SK-N-SH (cell line): ENCODE data around the gene SRGAP3. TPM values are rescaled to one million over a fixed set of nuclear protein-coding genes. Genes with fewer than 3 reads are reported as not detected.

Experiments used
- CTCF ChIA-PET: fragments of 300-600, 350-600 bp; formaldehyde crosslinking; extraction: SDS; loops from one replicate; lab custom pipeline; 2021; lab: Yijun Ruan, JAX
- POLR2A ChIA-PET: fragments of 350-600 bp; sonication (Branson Sonifier 250); formaldehyde crosslinking; extraction: SDS; loops from one replicate; lab custom pipeline; 2020; ENCODE audit warnings: antibody characterized with exemption, inconsistent platforms; lab: Yijun Ruan, JAX
- DNase-seq: peaks from one replicate; pipeline ENCODE4 v3.0.0; 2012
- H2AFZ ChIP-seq: fragments of 200-600 bp; sonication (generic); 2 replicates; pipeline ENCODE4 v1.8.1; 2016; ENCODE audit warnings: antibody characterized with exemption, mild to moderate bottlenecking, low read depth
- H3F3A ChIP-seq: fragments of 200-600 bp; sonication (generic); replicated peaks from 2 replicates; pipeline ENCODE3; 2016; ENCODE audit warnings: antibody characterized with exemption, mild to moderate bottlenecking; ENCODE audit not compliant: insufficient read depth
- H3K27ac ChIP-seq, 2 experiments: fragments of 200-500 bp in 1 of 2; fragments of 200-600 bp in 1 of 2; sonication (Bioruptor generic) in 1 of 2; sonication (generic), shearing (Covaris generic) in 1 of 2; 2 replicates each; pipeline versions ENCODE4 v1.5.1 to v1.6.1; 2014 to 2016; ENCODE audit warnings: low read depth in 2 of 2, inconsistent platforms in 1 of 2, low read length in 1 of 2, mild to moderate bottlenecking in 1 of 2, mixed read lengths in 1 of 2
- H3K27me3 ChIP-seq: fragments of 200-600 bp; sonication (generic), shearing (Covaris generic); 2 replicates; pipeline ENCODE4 v1.6.1; 2016; ENCODE audit warnings: mixed run types; ENCODE audit not compliant: insufficient read depth
- H3K36me3 ChIP-seq, 2 experiments: fragments of 200-500 bp in 1 of 2; fragments of 200-600 bp in 1 of 2; sonication (Bioruptor generic) in 1 of 2; sonication (generic) in 1 of 2; replicated peaks in 1 of 2; 2 replicates each; pipeline versions ENCODE3 to v1.5.1; 2014 to 2016; ENCODE audit warnings: low read length in 1 of 2, mild to moderate bottlenecking in 1 of 2; ENCODE audit not compliant: insufficient read depth in 2 of 2, control insufficient read depth in 1 of 2
- H3K4me1 ChIP-seq, 2 experiments: fragments of 200-500 bp in 1 of 2; fragments of 200-600 bp in 1 of 2; sonication (Bioruptor generic) in 1 of 2; sonication (generic), shearing (Covaris generic) in 1 of 2; 2 replicates each; pipeline versions ENCODE4 v1.5.1 to v1.6.1; 2014 to 2016; ENCODE audit warnings: low read depth in 1 of 2, low read length in 1 of 2, mixed run types in 1 of 2; ENCODE audit not compliant: insufficient read depth in 2 of 2, control insufficient read depth in 1 of 2
- H3K4me2 ChIP-seq: fragments of 200-600 bp; sonication (generic), shearing (Covaris generic); 2 replicates; pipeline ENCODE4 v1.6.1; 2017; ENCODE audit warnings: mixed run types
- H3K4me3 ChIP-seq, 2 experiments: fragments of 200-500 bp in 1 of 2; fragments of 200-600 bp in 1 of 2; sonication (Bioruptor generic) in 1 of 2; sonication (generic), shearing (Covaris generic) in 1 of 2; 2 replicates each; pipeline versions ENCODE4 v1.5.1 to v1.8.1; 2014 to 2016; ENCODE audit warnings: low read depth in 2 of 2, inconsistent platforms in 1 of 2, low read length in 1 of 2, mild to moderate bottlenecking in 1 of 2, mixed read lengths in 1 of 2, moderate library complexity in 1 of 2
- H3K79me2 ChIP-seq: fragments of 200-600 bp; sonication (generic); 2 replicates; pipeline ENCODE4 v1.8.1; 2017; ENCODE audit warnings: mild to moderate bottlenecking; ENCODE audit not compliant: insufficient read depth
- H3K9ac ChIP-seq: fragments of 200-600 bp; sonication (generic); 2 replicates; pipeline ENCODE4 v1.6.1; 2017; ENCODE audit warnings: mixed run types
- H3K9me2 ChIP-seq: fragments of 200-600 bp; sonication (generic); 2 replicates; pipeline ENCODE4 v1.6.1; 2017; ENCODE audit warnings: mixed run types
- H3K9me3 ChIP-seq: fragments of 200-600 bp; sonication (generic); 2 replicates; pipeline ENCODE4 v1.6.1; 2017; ENCODE audit warnings: mixed run types, mild to moderate bottlenecking, moderate library complexity
- H4K20me1 ChIP-seq: fragments of 200-600 bp; sonication (generic); 2 replicates; pipeline ENCODE4 v1.6.1; 2017; ENCODE audit warnings: mild to moderate bottlenecking, mixed run types; ENCODE audit not compliant: insufficient read depth
- CHD2 ChIP-seq: fragments of 150-350 bp; IDR thresholded peaks from 2 replicates; pipeline ENCODE4 v1.6.1; 2018; ENCODE audit warnings: low read length; ENCODE audit not compliant: partially characterized antibody
- ELF1 ChIP-seq: IDR thresholded peaks from 2 replicates; pipeline ENCODE4 v1.4.0; 2012
- EP300 ChIP-seq, 2 experiments: IDR thresholded peaks; 2 replicates each; pipeline versions ENCODE4 v1.4.0 to v1.6.1; 2012; ENCODE audit warnings: borderline replicate concordance in 1 of 2, low read depth in 1 of 2, low read length in 1 of 2
- EZH2phosphoT487 ChIP-seq: fragments of 200-600 bp; sonication (generic); IDR thresholded peaks from 2 replicates; pipeline ENCODE4 v1.6.1; 2017; ENCODE audit warnings: low read depth, mixed run types, mild to moderate bottlenecking, antibody characterized with exemption, moderate library complexity, borderline replicate concordance
- FOSL2 ChIP-seq: IDR thresholded peaks from 2 replicates; pipeline ENCODE4 v1.4.0; 2012; ENCODE audit warnings: low read depth, mild to moderate bottlenecking, moderate library complexity, borderline replicate concordance
- FOXJ3 ChIP-seq: sonication (generic); formaldehyde crosslinking; IDR thresholded peaks from 2 replicates; pipeline ENCODE4 v1.5.1; 2020; ENCODE audit warnings: mild to moderate bottlenecking, missing genetic modification reagents
- GATA2 ChIP-seq: sonication (generic); formaldehyde crosslinking; IDR thresholded peaks from 2 replicates; pipeline ENCODE4 v1.5.0; 2020; ENCODE audit warnings: mild to moderate bottlenecking, missing genetic modification reagents
- MEF2A ChIP-seq: IDR thresholded peaks from 2 replicates; pipeline ENCODE4 v1.4.0; 2012; ENCODE audit warnings: low read depth, borderline replicate concordance
- POLR2AphosphoS5 ChIP-seq: IDR thresholded peaks from 2 replicates; pipeline ENCODE4 v1.6.1; 2012; ENCODE audit warnings: low read depth, low read length
- RAD21 ChIP-seq: IDR thresholded peaks from 2 replicates; pipeline ENCODE4 v1.6.1; 2012; ENCODE audit warnings: mild to moderate bottlenecking, low read length
- RCOR1 ChIP-seq: fragments of 150-350 bp; IDR thresholded peaks from 2 replicates; pipeline ENCODE4 v1.6.1; 2017; ENCODE audit warnings: antibody characterized with exemption, low read length
- RXRA ChIP-seq: IDR thresholded peaks from 2 replicates; pipeline ENCODE4 v1.4.0; 2012; ENCODE audit warnings: low read depth, mild to moderate bottlenecking, borderline replicate concordance
- SIN3A ChIP-seq: IDR thresholded peaks from 2 replicates; pipeline ENCODE4 v1.6.1; 2012; ENCODE audit warnings: low read depth, mild to moderate bottlenecking, low read length, moderate library complexity, borderline replicate concordance
- TCF12 ChIP-seq: IDR thresholded peaks from 2 replicates; pipeline ENCODE4 v1.4.0; 2012
- USF1 ChIP-seq: IDR thresholded peaks from 2 replicates; pipeline ENCODE4 v1.4.0; 2012; ENCODE audit warnings: low read depth, borderline replicate concordance
- USF2 ChIP-seq: fragments of 150-350 bp; IDR thresholded peaks from 2 replicates; pipeline ENCODE4 v1.6.1; 2017; ENCODE audit warnings: antibody characterized with exemption, low read length, low read depth, borderline replicate concordance
- YY1 ChIP-seq: IDR thresholded peaks from 2 replicates; pipeline ENCODE4 v1.4.0; 2012; ENCODE audit warnings: low read depth, mild to moderate bottlenecking
- WGBS: methylation state at CpG from one replicate; pipeline ENCODE4 v1.1.6; 2017; ENCODE audit warnings: low lambda C conversion rate; 5-methylcytosine and 5-hydroxymethylcytosine counted together
- polyA plus RNA-seq, 3 experiments: library from polyadenylated mRNA; depleted of rRNA; stranded (reverse); fragments of >200 nt; gene quantifications; 2 replicates each; pipeline ENCODE4 v1.2.3, GENCODE V29; 2012
- TF ChIP-seq, protein P1 (sequence below): IDR thresholded peaks from 2 replicates; pipeline ENCODE4 v1.4.0; 2012; ENCODE audit warnings: low read depth, borderline replicate concordance

The SRGAP3 gene
- polyA plus RNA-seq, 1 of the 3 experiments (the other 2 are of a cell fraction), result 2.8 TPM

GRCh38 chr3:9201955-9202354, 47.5 kb downstream of the SRGAP3 start:
- WGBS, result 73% methylated on average over 5 of the region's 6 CpGs
- TF ChIP-seq, protein P1, sequence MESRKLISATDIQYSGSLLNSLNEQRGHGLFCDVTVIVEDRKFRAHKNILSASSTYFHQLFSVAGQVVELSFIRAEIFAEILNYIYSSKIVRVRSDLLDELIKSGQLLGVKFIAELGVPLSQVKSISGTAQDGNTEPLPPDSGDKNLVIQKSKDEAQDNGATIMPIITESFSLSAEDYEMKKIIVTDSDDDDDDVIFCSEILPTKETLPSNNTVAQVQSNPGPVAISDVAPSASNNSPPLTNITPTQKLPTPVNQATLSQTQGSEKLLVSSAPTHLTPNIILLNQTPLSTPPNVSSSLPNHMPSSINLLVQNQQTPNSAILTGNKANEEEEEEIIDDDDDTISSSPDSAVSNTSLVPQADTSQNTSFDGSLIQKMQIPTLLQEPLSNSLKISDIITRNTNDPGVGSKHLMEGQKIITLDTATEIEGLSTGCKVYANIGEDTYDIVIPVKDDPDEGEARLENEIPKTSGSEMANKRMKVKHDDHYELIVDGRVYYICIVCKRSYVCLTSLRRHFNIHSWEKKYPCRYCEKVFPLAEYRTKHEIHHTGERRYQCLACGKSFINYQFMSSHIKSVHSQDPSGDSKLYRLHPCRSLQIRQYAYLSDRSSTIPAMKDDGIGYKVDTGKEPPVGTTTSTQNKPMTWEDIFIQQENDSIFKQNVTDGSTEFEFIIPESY, result no peak
- no peak for TF ChIP-seq FOSL2
- no peak for TF ChIP-seq YY1
- TF ChIP-seq POLR2AphosphoS5, result no peak
- TF ChIP-seq ELF1, result no peak
- TF ChIP-seq USF1, result no peak
- no peak for TF ChIP-seq RXRA
- TF ChIP-seq USF2, result no peak
- TF ChIP-seq MEF2A, result no peak
- no peak for TF ChIP-seq EZH2phosphoT487
- no peak for TF ChIP-seq RCOR1
- POLR2A ChIA-PET, result interaction anchor here (1.3 kb wide), 1 partner anchor 48 kb away, joined by 4 read pairs; the partner anchor contains the start of gene SRGAP3

GRCh38 chr3:9201266-9201665, 48.2 kb downstream of the SRGAP3 start:
- Histone ChIP-seq H3K4me1 (peaks cover 0 to 54% of the 10 kb centered on the region in 2 experiments; a peak in 2 of 4 replicates), H3F3A (no peaks in the 10 kb centered on the region), H3K9me3 (no peaks in the 10 kb centered on the region), H4K20me1 (no peaks in the 10 kb centered on the region), H3K27me3 (no peaks in the 10 kb centered on the region; the same call in 1 of the 2 replicates), H3K9me2 (no peaks in the 10 kb centered on the region), H2AFZ (no peak overlapping the region), H3K27ac (peak overlapping the region in 1 of 2 experiments; percentile 67; a peak in 2 of 4 replicates), H3K4me2 (no peak overlapping the region), H3K36me3 (no peaks in the 10 kb centered on the region), H3K9ac (no peak overlapping the region), H3K79me2 (no peaks in the 10 kb centered on the region), H3K4me3 (no peak overlapping the region)
- peak; percentile 78 for DNase-seq
- WGBS, result 31% methylated on average over 3 of the region's 5 CpGs
- POLR2A ChIA-PET, result interaction anchor here (1.3 kb wide), 1 partner anchor 49 kb away, joined by 4 read pairs; the partner anchor contains the start of gene SRGAP3
- CTCF ChIA-PET, result interaction anchor here (0.7 to 2.7 kb wide), 10 partner anchors 17 to 229 kb away, joined by 3 to 8 read pairs (median 4); partner anchors contain the start of gene SRGAP3
- TF ChIP-seq EP300 (IDR thresholded peaks at IDR 0.05; ENCODE audit: borderline replicate concordance in 1 of 2, low read depth in 1 of 2, low read length in 1 of 2) (0 out of 4 replicates have a peak, but pooled peaks of 1 of the 2 experiments have one; percentile 74), GATA2 (CRISPR knock-in tag) (peak; percentile 62), TCF12 (peak; percentile 79), RCOR1 (peak; percentile 96), POLR2AphosphoS5 (peak; percentile 70; the same call in 1 of the 2 replicates), FOXJ3 (CRISPR knock-in tag) (no peak), CHD2 (peak; percentile 78), RAD21 (peak; percentile 55), SIN3A (no peak)

More at GRCh38 chr3:9201955-9202354, 47.5 kb downstream of the SRGAP3 start:
- no peaks in the 10 kb centered on the region for H4K20me1 ChIP-seq
- CTCF ChIA-PET, result interaction anchor here (0.7 to 2.7 kb wide), 10 partner anchors 12 to 230 kb away, joined by 3 to 8 read pairs (median 4); partner anchors contain the start of gene SRGAP3
- no peak overlapping the region for H3K9ac ChIP-seq
- no peak overlapping the region for H3K4me3 ChIP-seq
- no peaks in the 10 kb centered on the region for H3K9me3 ChIP-seq
- peaks cover 0 to 54% of the 10 kb centered on the region in 2 experiments; a peak in 2 of 4 replicates for H3K4me1 ChIP-seq
- no peak overlapping the region for H2AFZ ChIP-seq
- H3K27me3 ChIP-seq, result no peaks in the 10 kb centered on the region; the same call in 1 of the 2 replicates
- H3K9me2 ChIP-seq, result no peaks in the 10 kb centered on the region
- H3K4me2 ChIP-seq, result no peak overlapping the region
- no peaks in the 10 kb centered on the region for H3K36me3 ChIP-seq
- H3F3A ChIP-seq, result no peaks in the 10 kb centered on the region
- no peak overlapping the region for H3K27ac ChIP-seq
- DNase-seq, result no peak
- no peaks in the 10 kb centered on the region for H3K79me2 ChIP-seq
